SK-N-SH (cell line): ENCODE results near the gene OBI1. TPM values are rescaled to one million over a fixed set of nuclear protein-coding genes. Genes with fewer than 3 reads are reported as not detected.
A peak's percentile ranks its signal among the peaks of the same experiment; 100 is the strongest.

Experiments
- CTCF ChIA-PET: fragments of 300-600, 350-600 bp; formaldehyde crosslinking; extraction: SDS; loops from one replicate; lab custom pipeline; 2021; lab: Yijun Ruan, JAX
- POLR2A ChIA-PET: fragments of 350-600 bp; sonication (Branson Sonifier 250); formaldehyde crosslinking; extraction: SDS; loops from one replicate; lab custom pipeline; 2020; ENCODE audit warnings: antibody characterized with exemption, inconsistent platforms; lab: Yijun Ruan, JAX
- DNase-seq: peaks from one replicate; pipeline ENCODE4 v3.0.0; 2012
- H2AFZ ChIP-seq: fragments of 200-600 bp; sonication (generic); 2 replicates; pipeline ENCODE4 v1.8.1; 2016; ENCODE audit warnings: antibody characterized with exemption, mild to moderate bottlenecking, low read depth
- H3F3A ChIP-seq: fragments of 200-600 bp; sonication (generic); replicated peaks from 2 replicates; pipeline ENCODE3; 2016; ENCODE audit warnings: antibody characterized with exemption, mild to moderate bottlenecking; ENCODE audit not compliant: insufficient read depth
- H3K27ac ChIP-seq, 2 experiments: fragments of 200-500 bp in 1 of 2; fragments of 200-600 bp in 1 of 2; sonication (Bioruptor generic) in 1 of 2; sonication (generic), shearing (Covaris generic) in 1 of 2; 2 replicates each; pipeline versions ENCODE4 v1.5.1 to v1.6.1; 2014 to 2016; ENCODE audit warnings: low read depth in 2 of 2, inconsistent platforms in 1 of 2, low read length in 1 of 2, mild to moderate bottlenecking in 1 of 2, mixed read lengths in 1 of 2
- H3K27me3 ChIP-seq: fragments of 200-600 bp; sonication (generic), shearing (Covaris generic); 2 replicates; pipeline ENCODE4 v1.6.1; 2016; ENCODE audit warnings: mixed run types; ENCODE audit not compliant: insufficient read depth
- H3K36me3 ChIP-seq, 2 experiments: fragments of 200-500 bp in 1 of 2; fragments of 200-600 bp in 1 of 2; sonication (Bioruptor generic) in 1 of 2; sonication (generic) in 1 of 2; replicated peaks in 1 of 2; 2 replicates each; pipeline versions ENCODE3 to v1.5.1; 2014 to 2016; ENCODE audit warnings: low read length in 1 of 2, mild to moderate bottlenecking in 1 of 2; ENCODE audit not compliant: insufficient read depth in 2 of 2, control insufficient read depth in 1 of 2
- H3K4me1 ChIP-seq, 2 experiments: fragments of 200-500 bp in 1 of 2; fragments of 200-600 bp in 1 of 2; sonication (Bioruptor generic) in 1 of 2; sonication (generic), shearing (Covaris generic) in 1 of 2; 2 replicates each; pipeline versions ENCODE4 v1.5.1 to v1.6.1; 2014 to 2016; ENCODE audit warnings: low read depth in 1 of 2, low read length in 1 of 2, mixed run types in 1 of 2; ENCODE audit not compliant: insufficient read depth in 2 of 2, control insufficient read depth in 1 of 2
- H3K4me2 ChIP-seq: fragments of 200-600 bp; sonication (generic), shearing (Covaris generic); 2 replicates; pipeline ENCODE4 v1.6.1; 2017; ENCODE audit warnings: mixed run types
- H3K4me3 ChIP-seq, 2 experiments: fragments of 200-500 bp in 1 of 2; fragments of 200-600 bp in 1 of 2; sonication (Bioruptor generic) in 1 of 2; sonication (generic), shearing (Covaris generic) in 1 of 2; 2 replicates each; pipeline versions ENCODE4 v1.5.1 to v1.8.1; 2014 to 2016; ENCODE audit warnings: low read depth in 2 of 2, inconsistent platforms in 1 of 2, low read length in 1 of 2, mild to moderate bottlenecking in 1 of 2, mixed read lengths in 1 of 2, moderate library complexity in 1 of 2
- H3K79me2 ChIP-seq: fragments of 200-600 bp; sonication (generic); 2 replicates; pipeline ENCODE4 v1.8.1; 2017; ENCODE audit warnings: mild to moderate bottlenecking; ENCODE audit not compliant: insufficient read depth
- H3K9ac ChIP-seq: fragments of 200-600 bp; sonication (generic); 2 replicates; pipeline ENCODE4 v1.6.1; 2017; ENCODE audit warnings: mixed run types
- H3K9me2 ChIP-seq: fragments of 200-600 bp; sonication (generic); 2 replicates; pipeline ENCODE4 v1.6.1; 2017; ENCODE audit warnings: mixed run types
- H3K9me3 ChIP-seq: fragments of 200-600 bp; sonication (generic); 2 replicates; pipeline ENCODE4 v1.6.1; 2017; ENCODE audit warnings: mixed run types, mild to moderate bottlenecking, moderate library complexity
- H4K20me1 ChIP-seq: fragments of 200-600 bp; sonication (generic); 2 replicates; pipeline ENCODE4 v1.6.1; 2017; ENCODE audit warnings: mild to moderate bottlenecking, mixed run types; ENCODE audit not compliant: insufficient read depth
- FOXM1 ChIP-seq: IDR thresholded peaks from 2 replicates; pipeline ENCODE4 v1.4.0; 2012; ENCODE audit warnings: low read depth, mild to moderate bottlenecking
- IRF3 ChIP-seq: fragments of 150-350 bp; IDR thresholded peaks from 2 replicates; pipeline ENCODE4 v1.6.1; 2016; ENCODE audit warnings: mild to moderate bottlenecking, low read depth, low read length
- NRF1 ChIP-seq: IDR thresholded peaks from 2 replicates; pipeline ENCODE4 v1.6.1; 2012; ENCODE audit warnings: low read depth, mild to moderate bottlenecking, low read length
- PBX3 ChIP-seq: IDR thresholded peaks from 2 replicates; pipeline ENCODE4; 2012
- RFX5 ChIP-seq: IDR thresholded peaks from 2 replicates; pipeline ENCODE4 v1.6.1; 2012; ENCODE audit warnings: mild to moderate bottlenecking, improper control_type of control experiment, low read length
- TCF12 ChIP-seq: IDR thresholded peaks from 2 replicates; pipeline ENCODE4 v1.4.0; 2012
- YY1 ChIP-seq: IDR thresholded peaks from 2 replicates; pipeline ENCODE4 v1.4.0; 2012; ENCODE audit warnings: low read depth, mild to moderate bottlenecking
- WGBS: methylation state at CpG from one replicate; pipeline ENCODE4 v1.1.6; 2017; ENCODE audit warnings: low lambda C conversion rate; 5-methylcytosine and 5-hydroxymethylcytosine counted together
- polyA plus RNA-seq, 3 experiments: library from polyadenylated mRNA; depleted of rRNA; stranded (reverse); fragments of >200 nt; gene quantifications; 2 replicates each; pipeline ENCODE4 v1.2.3, GENCODE V29; 2012

The OBI1 gene
- polyA plus RNA-seq, 1 of the 3 experiments (the other 2 are of a cell fraction): 1.8 TPM

- POLR2A ChIA-PET: no interaction called here
- peak; percentile 47 for DNase-seq
- peaks cover 39% of the 10 kb centered on the region for H3K79me2 ChIP-seq
Measured at GRCh38 chr13:78659732-78660494, 958 bp upstream of the OBI1 start.

GRCh38 chr13:78659450-78659730, 435 bp upstream of the OBI1 start:
- ChIA-PET POLR2A (no interaction called here), CTCF (interaction anchor here (0.6 to 1.6 kb wide), 3 partner anchors 13 to 56 kb away, joined by 3 to 5 read pairs (median 4); partner anchors contain the start of gene POU4F1)
- peaks cover 44% of the 10 kb centered on the region for H3K79me2 ChIP-seq
- no peaks in the 10 kb centered on the region for H4K20me1 ChIP-seq
- peak; percentile 24 for DNase-seq
- H3K36me3 ChIP-seq: peaks cover 0 to 6% of the 10 kb centered on the region in 2 experiments
- H3K4me2 ChIP-seq: peak overlapping the region; percentile 78
- H3F3A ChIP-seq: no peaks in the 10 kb centered on the region
- H3K4me3 ChIP-seq: peak overlapping the region; percentile 93 to 96
- no peaks in the 10 kb centered on the region for H3K27me3 ChIP-seq
- no peaks in the 10 kb centered on the region for H3K9me2 ChIP-seq
- peak overlapping the region; percentile 62 to 70; a peak in 3 of 4 replicates for H3K27ac ChIP-seq
- H3K4me1 ChIP-seq: peaks cover 0 to 7% of the 10 kb centered on the region in 2 experiments; a peak in 2 of 4 replicates
- H3K9ac ChIP-seq: peak overlapping the region; percentile 78
- TF ChIP-seq NRF1: no peak
- TF ChIP-seq YY1: no peak
- no peak for TF ChIP-seq TCF12
- no peak for TF ChIP-seq FOXM1
- TF ChIP-seq RFX5: no peak
- no peak for TF ChIP-seq IRF3
- H3K9me3 ChIP-seq: no peaks in the 10 kb centered on the region
- WGBS: 4% methylated on average over 8 of the region's 8 CpGs
- H2AFZ ChIP-seq: peak overlapping the region; percentile 98

More at GRCh38 chr13:78659732-78660494, 958 bp upstream of the OBI1 start:
- Histone ChIP-seq H3K4me2 (peak overlapping the region; percentile 78), H3K9ac (peak overlapping the region; percentile 78), H3K27ac (peak overlapping the region; percentile 62 to 70; a peak in 3 of 4 replicates), H3K4me3 (peak overlapping the region; percentile 93 to 96), H4K20me1 (no peaks in the 10 kb centered on the region), H3F3A (no peaks in the 10 kb centered on the region), H3K27me3 (no peaks in the 10 kb centered on the region), H3K4me1 (peaks cover 0 to 7% of the 10 kb centered on the region in 2 experiments; a peak in 2 of 4 replicates), H3K9me3 (no peaks in the 10 kb centered on the region), H3K36me3 (peaks cover 0 to 4% of the 10 kb centered on the region in 2 experiments), H2AFZ (peak overlapping the region; percentile 98), H3K9me2 (no peaks in the 10 kb centered on the region)
- CTCF ChIA-PET: interaction anchor here (0.9 to 1.6 kb wide), 5 partner anchors 12 to 522 kb away, joined by 3 to 5 read pairs (median 4); partner anchors contain the start of gene POU4F1
- TF ChIP-seq YY1 (0 out of 2 replicates have a peak, but pooled peaks have one; percentile 30), PBX3 (no peak)
- WGBS: 3% methylated on average over 20 of the region's 20 CpGs
